OCI-LY1 (cell line): ENCODE data around the gene ADNP.

Source experiments
- H2AFZ ChIP-seq: fragments of 200-600 bp; sonication (generic), shearing (Covaris generic); 2 replicates; pipeline ENCODE4 v1.6.0; 2014; ENCODE audit warnings: antibody characterized with exemption, mild to moderate bottlenecking, low read length
- H3F3A ChIP-seq: fragments of 200-600 bp; sonication (generic), shearing (Covaris generic); 2 replicates; pipeline ENCODE4 v1.6.0; 2014; ENCODE audit warnings: mild to moderate bottlenecking, antibody characterized with exemption, low read length, moderate library complexity; ENCODE audit not compliant: insufficient read depth
- H3K27ac ChIP-seq: fragments of 200-600 bp; sonication (generic); 2 replicates; pipeline ENCODE4 v1.5.1; 2014; ENCODE audit warnings: low read length, mixed run types, mild to moderate bottlenecking, low read depth; ENCODE audit not compliant: poor library complexity, severe bottlenecking
- H3K27me3 ChIP-seq: fragments of 200-600 bp; sonication (generic); 2 replicates; pipeline ENCODE4 v1.6.0; 2014; ENCODE audit warnings: antibody characterized with exemption, mild to moderate bottlenecking, low read length, moderate library complexity; ENCODE audit not compliant: insufficient read depth
- H3K36me3 ChIP-seq: fragments of 200-600 bp; sonication (generic); 2 replicates; pipeline ENCODE4 v1.6.1; 2014; ENCODE audit warnings: mild to moderate bottlenecking, antibody characterized with exemption, low read length, moderate library complexity, mixed read lengths; ENCODE audit not compliant: insufficient read depth
- H3K4me1 ChIP-seq: fragments of 200-600 bp; sonication (generic); 2 replicates; pipeline ENCODE4 v1.5.1; 2014; ENCODE audit warnings: mild to moderate bottlenecking, low read length, moderate library complexity; ENCODE audit not compliant: insufficient read depth, severe bottlenecking
- H3K4me2 ChIP-seq: fragments of 200-600 bp; sonication (generic), shearing (Covaris generic); 2 replicates; pipeline ENCODE4 v1.6.1; 2014; ENCODE audit warnings: low read length
- H3K4me3 ChIP-seq: fragments of 200-600 bp; sonication (generic); 2 replicates; pipeline ENCODE4 v1.5.1; 2014; ENCODE audit warnings: low read length, low read depth, mild to moderate bottlenecking, mixed read lengths; ENCODE audit not compliant: poor library complexity, severe bottlenecking
- H3K79me2 ChIP-seq: fragments of 200-600 bp; shearing (Covaris generic); 2 replicates; pipeline ENCODE4 v1.6.1; 2016; ENCODE audit warnings: mixed run types, low read length, mixed read lengths; ENCODE audit not compliant: insufficient read depth
- H3K9ac ChIP-seq: fragments of 200-600 bp; sonication (generic), shearing (Covaris generic); 2 replicates; pipeline ENCODE4 v1.6.1; 2014; ENCODE audit warnings: mild to moderate bottlenecking, low read length, mixed read lengths
- H3K9me2 ChIP-seq: fragments of 200-600 bp; sonication (generic), shearing (Covaris generic); 2 replicates; pipeline ENCODE4 v1.6.1; 2014; ENCODE audit warnings: low read depth, mild to moderate bottlenecking, low read length, mixed read lengths
- H3K9me3 ChIP-seq: fragments of 200-600 bp; shearing (Covaris generic); 2 replicates; pipeline ENCODE4 v1.6.1; 2014; ENCODE audit warnings: low read length, mixed read lengths
- H4K20me1 ChIP-seq: fragments of 200-600 bp; sonication (generic), shearing (Covaris generic); 2 replicates; pipeline ENCODE4 v1.6.0; 2016; ENCODE audit warnings: mild to moderate bottlenecking, low read length; ENCODE audit not compliant: insufficient read depth
- EZH2 ChIP-seq: fragments of 200-600 bp; sonication (generic), shearing (Covaris generic); IDR thresholded peaks from 2 replicates; pipeline ENCODE4 v1.8.0; 2017; ENCODE audit warnings: borderline replicate concordance, mixed run types, mild to moderate bottlenecking, antibody characterized with exemption, low read length, moderate library complexity, mixed read lengths
- TF ChIP-seq, protein P1 (sequence below): fragments of 200-600 bp; sonication (generic), shearing (Covaris generic); IDR thresholded peaks from 2 replicates; pipeline ENCODE4 v1.5.1; 2017; ENCODE audit warnings: mild to moderate bottlenecking, antibody characterized with exemption, low read length, moderate library complexity, mixed read lengths

The ADNP gene

DNA sequence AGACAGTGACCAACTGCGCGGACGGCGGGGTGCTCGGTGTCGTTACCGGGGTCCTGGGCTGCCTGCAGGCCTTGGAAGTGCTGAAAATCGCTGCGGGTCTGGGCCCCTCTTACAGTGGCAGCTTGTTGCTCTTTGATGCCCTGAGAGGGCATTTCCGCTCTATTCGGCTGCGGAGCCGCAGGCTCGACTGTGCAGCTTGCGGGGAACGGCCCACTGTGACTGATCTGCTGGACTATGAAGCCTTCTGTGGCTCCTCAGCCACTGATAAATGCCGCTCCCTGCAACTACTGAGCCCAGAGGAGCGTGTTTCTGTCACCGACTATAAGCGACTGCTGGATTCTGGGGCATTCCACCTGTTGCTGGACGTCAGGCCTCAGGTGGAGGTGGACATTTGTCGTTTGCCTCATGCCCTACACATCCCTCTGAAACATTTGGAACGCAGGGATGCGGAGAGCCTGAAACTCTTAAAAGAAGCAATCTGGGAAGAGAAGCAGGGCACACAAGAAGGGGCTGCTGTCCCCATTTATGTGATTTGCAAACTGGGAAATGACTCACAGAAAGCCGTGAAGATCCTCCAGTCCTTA is 28.4 kb upstream of the ADNP start:
- Histone ChIP-seq H3K4me3 (peak overlapping the region; percentile 94), H3K27me3 (no peaks in the 10 kb centered on the region), H3K9ac (no peak overlapping the region; the same call in 1 of the 2 replicates), H3K27ac (no peak overlapping the region), H2AFZ (no peak overlapping the region), H3K36me3 (peaks cover 22% of the 10 kb centered on the region), H3K4me1 (peaks cover 37% of the 10 kb centered on the region), H3K79me2 (peaks cover 37% of the 10 kb centered on the region), H3K9me2 (no peaks in the 10 kb centered on the region), H4K20me1 (peaks cover 5% of the 10 kb centered on the region; the same call in 1 of the 2 replicates), H3K9me3 (no peaks in the 10 kb centered on the region), H3K4me2 (peak overlapping the region; percentile 98), H3F3A (no peaks in the 10 kb centered on the region)
- TF ChIP-seq, protein P1, sequence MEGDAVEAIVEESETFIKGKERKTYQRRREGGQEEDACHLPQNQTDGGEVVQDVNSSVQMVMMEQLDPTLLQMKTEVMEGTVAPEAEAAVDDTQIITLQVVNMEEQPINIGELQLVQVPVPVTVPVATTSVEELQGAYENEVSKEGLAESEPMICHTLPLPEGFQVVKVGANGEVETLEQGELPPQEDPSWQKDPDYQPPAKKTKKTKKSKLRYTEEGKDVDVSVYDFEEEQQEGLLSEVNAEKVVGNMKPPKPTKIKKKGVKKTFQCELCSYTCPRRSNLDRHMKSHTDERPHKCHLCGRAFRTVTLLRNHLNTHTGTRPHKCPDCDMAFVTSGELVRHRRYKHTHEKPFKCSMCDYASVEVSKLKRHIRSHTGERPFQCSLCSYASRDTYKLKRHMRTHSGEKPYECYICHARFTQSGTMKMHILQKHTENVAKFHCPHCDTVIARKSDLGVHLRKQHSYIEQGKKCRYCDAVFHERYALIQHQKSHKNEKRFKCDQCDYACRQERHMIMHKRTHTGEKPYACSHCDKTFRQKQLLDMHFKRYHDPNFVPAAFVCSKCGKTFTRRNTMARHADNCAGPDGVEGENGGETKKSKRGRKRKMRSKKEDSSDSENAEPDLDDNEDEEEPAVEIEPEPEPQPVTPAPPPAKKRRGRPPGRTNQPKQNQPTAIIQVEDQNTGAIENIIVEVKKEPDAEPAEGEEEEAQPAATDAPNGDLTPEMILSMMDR = no peak

DNA sequence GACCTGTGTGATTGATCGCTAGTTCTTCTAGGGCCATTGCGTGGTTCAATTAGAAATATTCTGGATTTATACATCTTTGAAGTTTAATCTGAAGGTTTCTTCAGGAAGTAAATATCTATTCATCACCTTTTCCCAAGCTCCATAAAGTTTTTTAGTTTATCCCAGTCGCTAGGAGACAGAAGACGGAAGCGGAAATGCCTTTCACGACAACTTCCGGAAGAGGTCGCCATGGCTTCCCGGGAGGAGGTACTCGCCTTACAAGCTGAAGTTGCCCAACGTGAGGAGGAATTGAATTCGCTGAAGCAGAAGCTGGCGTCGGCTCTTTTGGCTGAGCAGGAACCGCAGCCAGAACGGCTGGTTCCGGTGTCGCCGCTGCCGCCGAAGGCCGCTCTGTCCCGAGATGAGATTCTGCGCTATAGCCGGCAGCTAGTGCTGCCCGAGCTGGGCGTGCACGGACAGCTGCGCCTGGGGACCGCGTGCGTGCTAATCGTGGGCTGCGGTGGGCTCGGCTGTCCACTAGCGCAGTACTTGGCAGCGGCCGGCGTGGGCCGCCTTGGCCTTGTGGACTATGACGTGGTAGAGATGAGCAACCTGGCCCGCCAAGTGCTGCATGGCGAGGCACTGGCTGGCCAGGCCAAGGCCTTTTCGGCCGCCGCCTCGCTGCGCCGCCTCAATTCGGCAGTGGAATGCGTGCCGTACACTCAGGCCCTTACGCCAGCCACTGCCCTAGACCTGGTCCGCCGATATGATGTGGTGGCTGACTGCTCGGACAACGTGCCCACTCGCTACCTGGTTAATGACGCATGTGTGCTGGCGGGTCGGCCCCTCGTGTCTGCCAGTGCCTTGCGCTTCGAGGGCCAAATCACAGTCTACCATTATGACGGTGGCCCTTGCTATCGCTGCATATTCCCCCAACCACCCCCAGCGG is 27.6 kb upstream of the ADNP start, which contains the start of gene MOCS3:
MOCS3 (plus strand) TSS at position 204 of the 928 bp plus-strand sequence; CDS start at position 229, 25 bp downstream.
- H3K9ac ChIP-seq = peak within 1 kb of the TSS; percentile 91
- peak within 1 kb of the TSS; percentile 66 for H3K27ac ChIP-seq
- TF ChIP-seq, protein P1 = no peak
- TF ChIP-seq EZH2 = no peak
- no peaks in the 10 kb centered on the region for H3F3A ChIP-seq
- H3K9me3 ChIP-seq = no peaks in the 10 kb centered on the region
- peaks cover 37% of the 10 kb centered on the region for H3K4me1 ChIP-seq
- H2AFZ ChIP-seq = no peak within 1 kb of the TSS
- H3K4me2 ChIP-seq = peak within 1 kb of the TSS; percentile 98
- peak within 1 kb of the TSS; percentile 94 for H3K4me3 ChIP-seq
- H3K36me3 ChIP-seq = peaks cover 29% of the 10 kb centered on the region
- peaks cover 44% of the 10 kb centered on the region for H3K79me2 ChIP-seq
- H3K27me3 ChIP-seq = no peaks in the 10 kb centered on the region
- H4K20me1 ChIP-seq = peaks cover 5% of the 10 kb centered on the region; the same call in 1 of the 2 replicates
- no peaks in the 10 kb centered on the region for H3K9me2 ChIP-seq

DNA sequence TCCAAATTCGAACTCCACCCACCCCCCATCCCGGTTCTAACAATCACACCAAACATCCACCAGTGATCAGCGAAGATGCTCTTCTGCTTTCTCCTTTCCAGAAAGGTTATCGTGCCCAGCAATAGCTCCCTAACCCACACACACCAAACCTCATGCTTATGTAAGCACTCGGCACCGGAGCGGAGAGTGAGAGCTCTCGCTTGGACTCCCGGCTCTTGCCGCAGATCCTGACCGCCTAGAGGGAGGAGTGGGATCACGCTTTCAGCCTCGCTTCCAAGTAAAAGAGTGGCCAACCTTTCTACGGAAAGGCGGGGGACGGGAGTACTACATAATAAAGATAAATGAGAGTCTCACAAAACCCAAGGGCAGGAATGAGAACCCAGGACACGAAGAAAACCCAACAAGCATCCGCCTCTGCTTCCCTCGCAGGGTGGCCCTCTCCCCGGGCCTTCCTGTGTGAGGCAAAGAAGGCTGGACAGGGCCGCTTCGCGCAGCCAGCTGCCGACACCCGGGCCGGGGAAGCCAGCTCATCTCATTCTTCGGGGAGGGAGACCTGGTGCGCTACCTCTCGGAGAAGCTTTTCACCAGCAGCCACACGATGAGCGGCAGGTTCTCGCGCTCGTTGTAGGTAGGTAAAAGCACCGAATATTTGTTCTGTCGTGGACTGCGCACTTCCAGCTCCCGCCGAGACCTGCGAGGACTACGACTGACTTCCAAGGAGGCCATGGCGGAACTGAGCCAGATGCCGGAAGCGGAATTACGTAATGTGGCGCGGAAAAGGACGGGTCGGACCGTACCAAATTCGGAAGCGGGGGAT is 26.8 kb upstream of the ADNP start, which contains the start of gene DPM1:
DPM1 (minus strand) TSS at position 735 of the 817 bp plus-strand sequence; CDS start at position 726, 9 bp downstream.
- H3K9me3 ChIP-seq = no peaks in the 10 kb centered on the region

More for the DNA sequence above, 26.8 kb upstream of the ADNP start, which contains the start of gene DPM1:
- Histone ChIP-seq H3K9me2 (no peaks in the 10 kb centered on the region), H3K27ac (peak within 1 kb of the TSS; percentile 66), H3K4me1 (peaks cover 37% of the 10 kb centered on the region), H4K20me1 (peaks cover 5% of the 10 kb centered on the region; the same call in 1 of the 2 replicates), H3K79me2 (peaks cover 47% of the 10 kb centered on the region), H3K4me3 (peak within 1 kb of the TSS; percentile 94), H3K9ac (peak within 1 kb of the TSS; percentile 91), H2AFZ (no peak within 1 kb of the TSS), H3K27me3 (no peaks in the 10 kb centered on the region), H3F3A (no peaks in the 10 kb centered on the region), H3K4me2 (peak within 1 kb of the TSS; percentile 98), H3K36me3 (peaks cover 37% of the 10 kb centered on the region)
- TF ChIP-seq, protein P1 = no peak
- TF ChIP-seq EZH2 = no peak
